H9 (cell line): ENCODE data around the gene TBX3. TPM values are rescaled to one million over a fixed set of nuclear protein-coding genes. Genes with fewer than 3 reads are reported as not detected.

ENCODE experiments used
- DNase-seq: peaks from one replicate; pipeline ENCODE4 v3.0.0-alpha.2; 2017
- H2AFZ ChIP-seq: one replicate; pipeline ENCODE4 v1.6.1; 2013; ENCODE audit warnings: mild to moderate bottlenecking, low read length, control low read depth, moderate library complexity
- H2AK5ac ChIP-seq: 2 replicates; pipeline ENCODE4 v1.6.1; 2013; ENCODE audit warnings: low read length, control low read depth, mixed read lengths; ENCODE audit not compliant: insufficient read length
- H2BK120ac ChIP-seq: one replicate; pipeline ENCODE4 v1.6.1; 2013; ENCODE audit warnings: low read depth, mild to moderate bottlenecking, low read length, control low read depth, inconsistent platforms; ENCODE audit not compliant: poor library complexity, severe bottlenecking
- H2BK12ac ChIP-seq: 2 replicates; pipeline ENCODE4 v1.6.1; 2013; ENCODE audit warnings: low read length, control low read depth, mixed read lengths, low read depth; ENCODE audit not compliant: insufficient read length
- H2BK15ac ChIP-seq: 2 replicates; pipeline ENCODE4 v1.6.1; 2013; ENCODE audit warnings: low read depth, low read length, control low read depth
- H2BK20ac ChIP-seq: one replicate; pipeline ENCODE4 v1.6.1; 2013; ENCODE audit warnings: low read depth, mild to moderate bottlenecking, low read length, control low read depth, inconsistent platforms; ENCODE audit not compliant: poor library complexity, severe bottlenecking
- H2BK5ac ChIP-seq: 2 replicates; pipeline ENCODE4 v1.6.1; 2013; ENCODE audit warnings: low read length, control low read depth, mixed read lengths; ENCODE audit not compliant: insufficient read length
- H3K14ac ChIP-seq: 2 replicates; pipeline ENCODE4 v1.6.1; 2013; ENCODE audit warnings: low read length, control low read depth; ENCODE audit not compliant: insufficient read depth
- H3K18ac ChIP-seq: 2 replicates; pipeline ENCODE4 v1.6.1; 2013; ENCODE audit warnings: low read depth, mild to moderate bottlenecking, mixed read lengths, low read length, control low read depth; ENCODE audit not compliant: insufficient read length
- H3K23ac ChIP-seq: 2 replicates; pipeline ENCODE4 v1.6.1; 2013; ENCODE audit warnings: low read length, control low read depth, mixed read lengths, low read depth; ENCODE audit not compliant: insufficient read length
- H3K23me2 ChIP-seq: 2 replicates; pipeline ENCODE4 v1.6.1; 2013; ENCODE audit warnings: low read depth, mild to moderate bottlenecking, mixed read lengths, low read length, control low read depth; ENCODE audit not compliant: insufficient read length, poor library complexity, severe bottlenecking
- H3K27ac ChIP-seq: 2 replicates; pipeline ENCODE4 v1.5.1; 2013; ENCODE audit warnings: low read length, control low read depth, mixed read lengths, low read depth; ENCODE audit not compliant: insufficient read length
- H3K27me3 ChIP-seq: 2 replicates; pipeline ENCODE4 v1.6.1; 2013; ENCODE audit warnings: low read length, control low read depth, inconsistent platforms; ENCODE audit not compliant: insufficient read depth
- H3K4ac ChIP-seq: 2 replicates; pipeline ENCODE4 v1.6.1; 2013; ENCODE audit warnings: low read depth, mild to moderate bottlenecking, control low read depth, inconsistent platforms, low read length, moderate library complexity
- H3K4me1 ChIP-seq: 2 replicates; pipeline ENCODE4 v1.6.1; 2013; ENCODE audit warnings: low read length, control low read depth, inconsistent platforms; ENCODE audit not compliant: insufficient read depth
- H3K4me2 ChIP-seq: 2 replicates; pipeline ENCODE4 v1.6.1; 2013; ENCODE audit warnings: low read length, control low read depth, mixed read lengths; ENCODE audit not compliant: insufficient read length, insufficient read depth
- H3K56ac ChIP-seq: 2 replicates; pipeline ENCODE4 v1.6.1; 2013; ENCODE audit warnings: low read depth, mild to moderate bottlenecking, mixed read lengths, low read length, control low read depth; ENCODE audit not compliant: insufficient read length
- H3K79me1 ChIP-seq: 2 replicates; pipeline ENCODE4 v1.6.1; 2013; ENCODE audit warnings: low read depth, mild to moderate bottlenecking, moderate library complexity, low read length, control low read depth, inconsistent platforms; ENCODE audit not compliant: insufficient read depth, poor library complexity, severe bottlenecking
- H3K79me2 ChIP-seq: 2 replicates; pipeline ENCODE4 v1.6.1; 2013; ENCODE audit warnings: low read length, control low read depth, inconsistent platforms; ENCODE audit not compliant: insufficient read depth
- H3K9ac ChIP-seq: 2 replicates; pipeline ENCODE4 v1.6.1; 2013; ENCODE audit warnings: low read length, control low read depth, mixed read lengths; ENCODE audit not compliant: insufficient read length; ENCODE audit errors: extremely low read depth
- H3K9me3 ChIP-seq: one replicate; pipeline ENCODE4 v1.6.1; 2013; ENCODE audit warnings: low read depth, low read length, inconsistent platforms; ENCODE audit not compliant: control insufficient read depth
- H3T11ph ChIP-seq: one replicate; pipeline ENCODE4 v1.6.1; 2013; ENCODE audit warnings: mild to moderate bottlenecking, low read length, control low read depth, inconsistent platforms
- H4K20me1 ChIP-seq: one replicate; pipeline ENCODE4 v1.6.1; 2013; ENCODE audit not compliant: control insufficient read depth, insufficient read length, insufficient read depth
- H4K5ac ChIP-seq: 2 replicates; pipeline ENCODE4 v1.6.1; 2013; ENCODE audit warnings: low read depth, mild to moderate bottlenecking, mixed read lengths, low read length, control low read depth; ENCODE audit not compliant: insufficient read length
- H4K8ac ChIP-seq: replicated peaks from 2 replicates; pipeline ENCODE4 v1.6.1; 2013; ENCODE audit warnings: low read length, control low read depth, mixed read lengths, low read depth; ENCODE audit not compliant: insufficient read length
- H4K91ac ChIP-seq: 2 replicates; pipeline ENCODE4 v1.6.1; 2013; ENCODE audit warnings: low read depth, mild to moderate bottlenecking, moderate library complexity, mixed read lengths, low read length, control low read depth; ENCODE audit not compliant: insufficient read length
- H3K27ac Mint-ChIP-seq, 3 experiments: 2 replicates in 2 of 3; 3 replicates in 1 of 3; pipeline ENCODE4 v1.8.0; 2020 to 2021; ENCODE audit warnings: mixed read lengths in 3 of 3, mild to moderate bottlenecking in 1 of 3, moderate library complexity in 1 of 3
- H3K27me3 Mint-ChIP-seq: 2 replicates; pipeline ENCODE4 v1.8.0; 2021; ENCODE audit warnings: low read depth, mild to moderate bottlenecking, moderate library complexity, mixed read lengths
- H3K36me3 Mint-ChIP-seq, 3 experiments: 2 replicates in 2 of 3; 3 replicates in 1 of 3; pipeline ENCODE4 v1.8.0; 2020 to 2021; ENCODE audit warnings: low read depth in 3 of 3, mixed read lengths in 3 of 3; ENCODE audit not compliant: insufficient read depth in 1 of 3
- H3K4me1 Mint-ChIP-seq, 2 experiments: 2 replicates each; pipeline ENCODE4 v1.8.0; 2020; ENCODE audit warnings: mixed read lengths in 2 of 2
- H3K4me3 Mint-ChIP-seq, 2 experiments: 2 replicates in 1 of 2; 3 replicates in 1 of 2; pipeline ENCODE4 v1.8.0; 2020 to 2021; ENCODE audit warnings: mild to moderate bottlenecking in 2 of 2, mixed read lengths in 2 of 2, moderate library complexity in 1 of 2
- H3K9me3 Mint-ChIP-seq, 2 experiments: 2 replicates in 1 of 2; 3 replicates in 1 of 2; pipeline ENCODE4 v1.8.0; 2020; ENCODE audit warnings: mild to moderate bottlenecking in 2 of 2, mixed read lengths in 2 of 2, moderate library complexity in 1 of 2
- CTCF ChIP-seq: fragments of 200-600 bp; sonication (generic); conservative IDR thresholded peaks from 3 replicates; pipeline ENCODE4 v1.8.0; 2021; ENCODE audit warnings: antibody characterized with exemption, mild to moderate bottlenecking
- WGBS: extraction: QIAGEN DNeasy Blood & Tissue Kit; methylation state at CpG from one replicate; pipeline ENCODE4 v1.1.7; 2013; ENCODE audit warnings: missing lambda C conversion rate, low lambda C conversion rate, mixed read lengths; ENCODE audit not compliant: insufficient read length; ENCODE audit errors: extremely low coverage; 5-methylcytosine and 5-hydroxymethylcytosine counted together
- total RNA-seq: library from RNA; stranded (reverse); gene quantifications from 2 replicates; pipeline ENCODE4 v1.2.1, GENCODE V29; 2021

Gene TBX3
- total RNA-seq, 1 experiment from 2014 or later = 0.04 TPM

- Histone ChIP-seq H2AFZ (no peak overlapping the region), H4K91ac (no peak overlapping the region), H3T11ph (no peak overlapping the region), H3K27ac (no peak overlapping the region), H3K18ac (no peak overlapping the region), H3K14ac (no peak overlapping the region), H2BK12ac (no peak overlapping the region), H3K79me2 (no peaks in the 10 kb centered on the region), H4K5ac (no peak overlapping the region), H3K4me1 (peaks cover 4% of the 10 kb centered on the region; the same call in 1 of the 2 replicates), H2BK120ac (no peak overlapping the region), H3K4ac (no peak overlapping the region), H3K79me1 (no peaks in the 10 kb centered on the region), H3K56ac (no peak overlapping the region), H3K23ac (no peak overlapping the region), H3K23me2 (no peaks in the 10 kb centered on the region), H3K9ac (no peak overlapping the region), H3K9me3 (no peaks in the 10 kb centered on the region), H3K27me3 (no peaks in the 10 kb centered on the region), H4K8ac (no peak overlapping the region), H2AK5ac (no peak overlapping the region), H2BK5ac (no peak overlapping the region), H4K20me1 (no peaks in the 10 kb centered on the region), H3K4me2 (no peak overlapping the region), H2BK20ac (no peak overlapping the region), H2BK15ac (no peak overlapping the region)
- DNase-seq = peak; percentile 85
- no peaks in the 10 kb centered on the region; a peak in 1 of 7 replicates for H3K36me3 Mint-ChIP-seq
- H3K4me3 Mint-ChIP-seq = 0 out of 5 replicates have a peak overlapping the region, but pooled peaks of 1 of the 2 experiments have one; percentile 20
- no peak for TF ChIP-seq CTCF
- WGBS = no CpG with 5 or more reads among the region's 6 CpGs
- peaks cover 0 to 12% of the 10 kb centered on the region in 2 experiments; a peak in 3 of 5 replicates for H3K9me3 Mint-ChIP-seq
- H3K27ac Mint-ChIP-seq = peak overlapping the region in 2 of 3 experiments; percentile 6 to 67; a peak in 3 of 7 replicates
- H3K27me3 Mint-ChIP-seq = peaks cover 36% of the 10 kb centered on the region
- H3K4me1 Mint-ChIP-seq = peaks cover 41 to 52% of the 10 kb centered on the region in 2 experiments
These were observed 45.1 kb downstream of the TBX3 start for GRCh38 chr12:114638790-114639435.
